GM10847 (cell line): ENCODE results near the gene SKP1.

Experiments
- POLR2A ChIP-seq: IDR thresholded peaks from 2 replicates; pipeline ENCODE4 v1.6.1; 2011; ENCODE audit not compliant: insufficient read length; ENCODE audit errors: extremely low read depth

SKP1 gene

DNA sequence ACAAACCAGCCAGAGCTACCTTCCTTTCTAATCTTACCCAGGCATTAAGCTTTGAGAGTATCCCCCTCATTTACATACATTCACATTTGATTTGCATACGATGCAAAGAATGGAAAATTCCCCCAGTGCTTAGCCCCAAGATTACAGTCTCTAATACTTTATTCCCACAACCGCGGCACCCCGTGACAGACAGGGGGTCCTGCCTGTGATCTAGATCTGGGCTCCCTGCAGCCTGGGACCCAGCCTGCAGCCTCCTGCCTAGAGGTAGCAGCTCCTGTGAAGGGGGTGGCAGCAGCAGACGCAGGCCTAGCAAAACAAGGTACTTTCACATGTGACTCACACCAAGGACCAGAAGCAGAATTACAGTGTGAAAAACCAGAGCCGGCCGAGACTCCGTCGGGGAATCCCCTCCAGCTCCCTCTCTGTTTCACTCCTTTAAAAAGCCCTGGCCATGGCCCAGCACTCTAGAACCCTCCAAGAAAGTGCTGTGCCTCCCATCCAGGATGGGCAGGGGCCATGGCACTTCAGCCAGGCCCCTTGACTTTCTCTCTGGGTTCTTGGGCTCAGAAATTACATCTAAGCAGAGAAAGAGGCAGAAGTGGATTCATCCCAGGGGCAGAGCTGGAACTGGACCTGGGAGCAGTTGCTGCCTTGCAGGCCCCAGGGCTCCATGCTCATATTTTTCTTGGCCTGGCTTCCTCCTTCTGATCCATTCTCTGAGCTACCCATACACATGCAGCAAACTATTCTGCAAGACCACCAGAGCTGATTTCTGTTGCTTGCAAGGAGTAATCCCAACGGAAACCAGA is 76.3 kb downstream of the SKP1 start:
- no peak for TF ChIP-seq POLR2A

DNA sequence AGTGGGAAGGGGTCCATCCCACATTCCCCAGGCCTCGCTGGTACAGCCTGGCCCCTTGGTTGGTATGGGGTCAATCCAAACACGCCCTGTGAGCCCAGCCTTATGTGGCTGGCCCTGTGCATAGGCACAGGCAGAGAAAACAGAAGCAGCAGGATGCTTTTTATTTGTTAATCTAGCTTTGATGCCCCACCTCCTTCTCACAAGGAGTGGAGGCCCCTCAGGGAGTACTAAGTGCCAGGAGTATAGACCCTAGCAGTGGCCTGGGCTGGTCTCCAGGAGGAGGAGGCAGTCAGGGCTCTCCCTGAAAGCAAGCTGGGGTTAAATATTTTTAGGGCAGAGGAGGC is 76.8 kb downstream of the SKP1 start:
- no peak for TF ChIP-seq POLR2A

DNA sequence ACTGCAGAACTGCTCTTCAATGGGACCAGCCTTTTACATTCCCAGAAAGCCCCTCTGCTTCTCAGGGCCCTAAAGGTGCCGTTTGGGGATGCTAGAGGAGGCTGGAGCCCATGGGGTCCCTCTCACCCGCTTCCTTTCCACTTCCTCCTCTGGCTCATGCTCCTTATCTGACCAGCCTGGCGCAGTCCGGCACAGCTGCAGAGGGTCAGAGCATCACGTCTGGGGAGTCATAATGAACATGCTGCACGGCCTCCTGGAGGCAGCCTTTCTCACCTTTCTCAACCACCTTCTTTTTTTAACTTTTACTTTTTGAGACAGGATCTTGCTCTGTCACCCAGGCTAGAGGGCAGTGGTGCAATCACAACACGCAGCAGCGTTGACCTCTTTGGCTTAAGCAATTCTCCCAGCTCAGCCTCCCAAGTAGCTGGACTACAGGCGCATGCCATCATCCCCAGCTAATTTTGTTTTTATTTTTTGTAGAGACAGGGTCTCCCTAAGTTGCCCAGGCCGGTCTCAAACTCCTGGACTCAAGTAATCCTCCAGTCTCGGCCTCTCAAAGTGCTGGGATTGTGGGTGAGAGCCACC is 77.4 kb downstream of the SKP1 start:
- TF ChIP-seq POLR2A = no peak
